ENCODE data around the gene AQP2. TPM values are rescaled to one million over a fixed set of nuclear protein-coding genes. Genes with fewer than 3 reads are reported as not detected.

AQP2 gene
- total and polyA plus RNA-seq, 2 of the 13 experiments (the other 11 are each of a cell fraction or from before 2014, with no cell fraction given): not detected

- no TSS peak for BruUV-seq (replicated peaks)
- DNase-seq (ENCODE audit: low spot score) (no peak), ATAC-seq (peak; percentile 41), FAIRE-seq (no peak)
- Histone ChIP-seq H3K4me2 (ENCODE audit: low read depth, low read length) (peak overlapping the region; percentile 91), H3K9me3 (ENCODE audit: low read length) (no peaks in the 10 kb centered on the region), H3K36me3 (replicated peaks in 1 of 2; ENCODE audit: control insufficient read depth in 1 of 2, insufficient read depth in 2 of 2, low read length in 2 of 2) (no peaks in the 10 kb centered on the region), H3K79me2 (ENCODE audit: insufficient read depth, low read length) (no peaks in the 10 kb centered on the region), H3K27ac (ENCODE audit: extremely low read length, insufficient read depth, low read length) (no peak overlapping the region), H3K4me3 (replicated peaks in 1 of 3; ENCODE audit: insufficient read depth in 1 of 3, low read depth in 2 of 3, low read length in 3 of 3) (peak overlapping the region; percentile 33 to 69 (median 38); a peak in 5 of 6 replicates), H4K20me1 (ENCODE audit: insufficient read depth, low read length) (no peaks in the 10 kb centered on the region), H2AFZ (ENCODE audit: low read length) (no peak overlapping the region), H3K4me1 (ENCODE audit: insufficient read depth, low read length) (peaks cover 56% of the 10 kb centered on the region), H3K9ac (ENCODE audit: insufficient read depth, low read depth, low read length) (no peak overlapping the region), H3K27me3 (ENCODE audit: control insufficient read depth in 1 of 2, insufficient read depth in 2 of 2, low read length in 2 of 2) (peaks cover 5 to 70% of the 10 kb centered on the region in 2 experiments)
- 55% methylated on average over 6 of the region's 15 CpGs for WGBS (ENCODE audit: low lambda C conversion rate)
- ChIA-PET POLR2A (interaction anchor here (0.7 to 3.0 kb wide), 3 partner anchors 12 to 200 kb away, joined by 3 to 24 read pairs (median 3); partner anchors contain the start of gene CERS5), CTCF (ENCODE audit: low intra/inter-chr PET ratio, low total read pairs) (interaction anchor here (1.1 to 3.9 kb wide), 5 partner anchors 71 to 107 kb away, joined by 3 to 65 read pairs (median 5); partner anchors contain the start of gene ASIC1)
- in situ Hi-C loops (cut with HindIII; ENCODE audit: extremely low pct_ligation_motif_present, low pct_unique_long_range_greater_than_20kb) (no loop called here), intact Hi-C loops (cut with micrococcal nuclease; ENCODE audit: unreplicated experiment) (loop anchor here (1.0 kb wide), 4 partner anchors 13 to 102 kb away; no protein-coding TSS in a partner anchor)
- TF ChIP-seq CBFB (CRISPR knock-in tag; IDR thresholded peaks at IDR 0.05): no peak
- TF ChIP-seq CREBL2 (CRISPR knock-in tag; IDR thresholded peaks at IDR 0.05; ENCODE audit: borderline replicate concordance): 0 out of 2 replicates have a peak, but pooled peaks have one; percentile 16
- TF ChIP-seq GZF1 (CRISPR knock-in tag; IDR thresholded peaks at IDR 0.05): 0 out of 2 replicates have a peak, but pooled peaks have one; percentile 18
- peak; percentile 10; the same call in 1 of the 2 replicates for TF ChIP-seq POGZ (CRISPR knock-in tag; IDR thresholded peaks at IDR 0.05)
- peak; percentile 3; the same call in 1 of the 2 replicates for TF ChIP-seq GABPB1 (CRISPR knock-in tag; IDR thresholded peaks at IDR 0.05)
- TF ChIP-seq ZNF263 (CRISPR knock-in tag; IDR thresholded peaks at IDR 0.05): peak; percentile 73; the same call in 1 of the 2 replicates
- 0 out of 2 replicates have a peak, but pooled peaks have one; percentile 19 for TF ChIP-seq HDAC1 (CRISPR knock-in tag; IDR thresholded peaks at IDR 0.05)
- no peak for TF ChIP-seq HOMEZ (CRISPR knock-in tag; IDR thresholded peaks at IDR 0.05; ENCODE audit: low read depth)
- TF ChIP-seq RBAK (CRISPR knock-in tag; IDR thresholded peaks at IDR 0.05): no peak
- TF ChIP-seq ZNF275 (CRISPR knock-in tag; IDR thresholded peaks at IDR 0.05; ENCODE audit: borderline replicate concordance): 0 out of 2 replicates have a peak, but pooled peaks have one; percentile 4
- TF ChIP-seq PITX1 (CRISPR knock-in tag; IDR thresholded peaks at IDR 0.05): 0 out of 2 replicates have a peak, but pooled peaks have one; percentile 1
- TF ChIP-seq SETDB1 (CRISPR knock-in tag; IDR thresholded peaks at IDR 0.05; ENCODE audit: borderline replicate concordance): no peak
- TF ChIP-seq SP4 (CRISPR knock-in tag; IDR thresholded peaks at IDR 0.05): peak; percentile 74
- TF ChIP-seq ZSCAN25 (CRISPR knock-in tag; IDR thresholded peaks at IDR 0.05): 0 out of 2 replicates have a peak, but pooled peaks have one; percentile 21
- peak; percentile 33; the same call in 1 of the 2 replicates for TF ChIP-seq ZNF333 (CRISPR knock-in tag; IDR thresholded peaks at IDR 0.05; ENCODE audit: borderline replicate concordance)
- TF ChIP-seq RXRA (CRISPR knock-in tag; IDR thresholded peaks at IDR 0.05): 0 out of 2 replicates have a peak, but pooled peaks have one; percentile 8
These were observed 17.3 kb downstream of the AQP2 start for GRCh38 chr12:49967777-49968250.

All from HepG2 (cell line).